ENCODE measurements around the gene HMX3.

HMX3 gene

GRCh38 chr10:123160311-123160980 is 24.7 kb downstream of the HMX3 start:
- H3K4me1 ChIP-seq (ENCODE audit: control insufficient read depth in 1 of 2, insufficient read depth in 2 of 2, low read length in 2 of 2), result no peaks in the 10 kb centered on the region
- H3K9me3 ChIP-seq (ENCODE audit: insufficient read depth, low read depth, low read length), result no peaks in the 10 kb centered on the region
- no peak overlapping the region for H2BK120ac ChIP-seq (ENCODE audit: insufficient read depth, low read length, poor library complexity)
- no peak overlapping the region for H4K8ac ChIP-seq (ENCODE audit: low read depth, low read length)
- no peaks in the 10 kb centered on the region for H3K27me3 ChIP-seq (ENCODE audit: insufficient read depth, low read length)
- H2AK5ac ChIP-seq (ENCODE audit: low read length), result no peak overlapping the region
- H3K18ac ChIP-seq (ENCODE audit: low read length), result no peak overlapping the region
- WGBS (ENCODE audit: extremely low coverage, insufficient coverage, insufficient read length), result no CpG with 5 or more reads among the region's 11 CpGs
- H3K79me1 ChIP-seq (ENCODE audit: low read length), result no peaks in the 10 kb centered on the region
- DNase-seq, result no peak
- H3K4ac ChIP-seq (ENCODE audit: low read depth, low read length), result no peak overlapping the region
- H3K23ac ChIP-seq (ENCODE audit: low read length), result no peak overlapping the region
- H2BK12ac ChIP-seq (ENCODE audit: low read length), result no peak overlapping the region
- H3K4me2 ChIP-seq (ENCODE audit: low read length), result no peak overlapping the region
- H2BK5ac ChIP-seq (ENCODE audit: low read depth, low read length, poor library complexity), result no peak overlapping the region
- no peak overlapping the region for H4K12ac ChIP-seq (ENCODE audit: low read depth, low read length)
- no peak overlapping the region for H2AFZ ChIP-seq (ENCODE audit: insufficient read depth, low read length, poor library complexity)
- H3K9ac ChIP-seq (ENCODE audit: low read length), result no peak overlapping the region
- H4K91ac ChIP-seq (ENCODE audit: low read depth, low read length), result no peak overlapping the region
- H3K27ac ChIP-seq (ENCODE audit: low read depth, low read length), result no peak overlapping the region
- H3K79me2 ChIP-seq (ENCODE audit: control insufficient read depth, insufficient read depth, low read length, poor library complexity), result no peaks in the 10 kb centered on the region
- peaks cover 9 to 18% of the 10 kb centered on the region in 2 experiments for H3K36me3 ChIP-seq (ENCODE audit: control insufficient read depth in 1 of 2, insufficient read depth in 2 of 2, low read length in 2 of 2)
- no peak overlapping the region for H3K4me3 ChIP-seq (ENCODE audit: low read depth, low read length)
- no peak overlapping the region for H3K14ac ChIP-seq (ENCODE audit: low read length)

- WGBS (ENCODE audit: extremely low coverage, insufficient coverage, insufficient read length), result no CpG with 5 or more reads among the region's 2 CpGs
- no peaks in the 10 kb centered on the region for H3K4me1 ChIP-seq (ENCODE audit: control insufficient read depth in 1 of 2, insufficient read depth in 2 of 2, low read length in 2 of 2)
- H2AFZ ChIP-seq (ENCODE audit: insufficient read depth, low read length, poor library complexity), result no peak overlapping the region
- no peak overlapping the region for H3K23ac ChIP-seq (ENCODE audit: low read length)
- H3K9me3 ChIP-seq (ENCODE audit: insufficient read depth, low read depth, low read length), result no peaks in the 10 kb centered on the region
- H3K14ac ChIP-seq (ENCODE audit: low read length), result no peak overlapping the region
- H2BK120ac ChIP-seq (ENCODE audit: insufficient read depth, low read length, poor library complexity), result no peak overlapping the region
- no peaks in the 10 kb centered on the region for H3K79me1 ChIP-seq (ENCODE audit: low read length)
- H4K12ac ChIP-seq (ENCODE audit: low read depth, low read length), result no peak overlapping the region
- H2BK12ac ChIP-seq (ENCODE audit: low read length), result no peak overlapping the region
- no peak overlapping the region for H2BK5ac ChIP-seq (ENCODE audit: low read depth, low read length, poor library complexity)
- no peak overlapping the region for H3K18ac ChIP-seq (ENCODE audit: low read length)
- no peak overlapping the region for H3K4ac ChIP-seq (ENCODE audit: low read depth, low read length)
- no peak overlapping the region for H4K91ac ChIP-seq (ENCODE audit: low read depth, low read length)
- no peak overlapping the region for H3K4me3 ChIP-seq (ENCODE audit: low read depth, low read length)
- DNase-seq, result no peak
- H3K36me3 ChIP-seq (ENCODE audit: control insufficient read depth in 1 of 2, insufficient read depth in 2 of 2, low read length in 2 of 2), result peaks cover 15 to 26% of the 10 kb centered on the region in 2 experiments
- no peak overlapping the region for H3K4me2 ChIP-seq (ENCODE audit: low read length)
- no peaks in the 10 kb centered on the region for H3K27me3 ChIP-seq (ENCODE audit: insufficient read depth, low read length)
- H3K27ac ChIP-seq (ENCODE audit: low read depth, low read length), result no peak overlapping the region
- no peak overlapping the region for H4K8ac ChIP-seq (ENCODE audit: low read depth, low read length)
- H2AK5ac ChIP-seq (ENCODE audit: low read length), result no peak overlapping the region
- no peak overlapping the region for H3K9ac ChIP-seq (ENCODE audit: low read length)
- H3K79me2 ChIP-seq (ENCODE audit: control insufficient read depth, insufficient read depth, low read length, poor library complexity), result no peaks in the 10 kb centered on the region
These were observed 28.5 kb downstream of the HMX3 start for GRCh38 chr10:123164319-123164718.

GRCh38 chr10:123165445-123166072 is 29.8 kb downstream of the HMX3 start:
- Histone ChIP-seq H4K12ac (ENCODE audit: low read depth, low read length) (no peak overlapping the region), H3K4me1 (ENCODE audit: control insufficient read depth in 1 of 2, insufficient read depth in 2 of 2, low read length in 2 of 2) (no peaks in the 10 kb centered on the region), H3K4ac (ENCODE audit: low read depth, low read length) (no peak overlapping the region), H3K79me2 (ENCODE audit: control insufficient read depth, insufficient read depth, low read length, poor library complexity) (no peaks in the 10 kb centered on the region), H3K4me2 (ENCODE audit: low read length) (no peak overlapping the region), H2BK120ac (ENCODE audit: insufficient read depth, low read length, poor library complexity) (no peak overlapping the region), H2AK5ac (ENCODE audit: low read length) (no peak overlapping the region), H2BK5ac (ENCODE audit: low read depth, low read length, poor library complexity) (no peak overlapping the region), H3K36me3 (ENCODE audit: control insufficient read depth in 1 of 2, insufficient read depth in 2 of 2, low read length in 2 of 2) (peaks cover 16 to 27% of the 10 kb centered on the region in 2 experiments), H3K4me3 (ENCODE audit: low read depth, low read length) (no peak overlapping the region), H3K9me3 (ENCODE audit: insufficient read depth, low read depth, low read length) (no peaks in the 10 kb centered on the region), H3K9ac (ENCODE audit: low read length) (no peak overlapping the region), H3K79me1 (ENCODE audit: low read length) (no peaks in the 10 kb centered on the region), H2BK12ac (ENCODE audit: low read length) (no peak overlapping the region), H3K27ac (ENCODE audit: low read depth, low read length) (no peak overlapping the region), H3K14ac (ENCODE audit: low read length) (no peak overlapping the region), H4K8ac (ENCODE audit: low read depth, low read length) (no peak overlapping the region), H3K23ac (ENCODE audit: low read length) (no peak overlapping the region), H4K91ac (ENCODE audit: low read depth, low read length) (no peak overlapping the region), H2AFZ (ENCODE audit: insufficient read depth, low read length, poor library complexity) (no peak overlapping the region), H3K27me3 (ENCODE audit: insufficient read depth, low read length) (no peaks in the 10 kb centered on the region), H3K18ac (ENCODE audit: low read length) (no peak overlapping the region)
- no CpG with 5 or more reads among the region's 4 CpGs for WGBS (ENCODE audit: extremely low coverage, insufficient coverage, insufficient read length)
- no peak for DNase-seq

GRCh38 chr10:123166618-123167017 is 30.8 kb downstream of the HMX3 start:
- Histone ChIP-seq H3K4me2 (ENCODE audit: low read length) (no peak overlapping the region), H3K18ac (ENCODE audit: low read length) (no peak overlapping the region), H3K36me3 (ENCODE audit: control insufficient read depth in 1 of 2, insufficient read depth in 2 of 2, low read length in 2 of 2) (peaks cover 17 to 28% of the 10 kb centered on the region in 2 experiments), H3K79me1 (ENCODE audit: low read length) (no peaks in the 10 kb centered on the region), H2AK5ac (ENCODE audit: low read length) (no peak overlapping the region), H3K9ac (ENCODE audit: low read length) (no peak overlapping the region), H3K14ac (ENCODE audit: low read length) (no peak overlapping the region), H3K27ac (ENCODE audit: low read depth, low read length) (no peak overlapping the region), H4K8ac (ENCODE audit: low read depth, low read length) (no peak overlapping the region), H3K23ac (ENCODE audit: low read length) (no peak overlapping the region), H2BK120ac (ENCODE audit: insufficient read depth, low read length, poor library complexity) (no peak overlapping the region), H2BK5ac (ENCODE audit: low read depth, low read length, poor library complexity) (no peak overlapping the region), H3K27me3 (ENCODE audit: insufficient read depth, low read length) (no peaks in the 10 kb centered on the region), H2BK12ac (ENCODE audit: low read length) (no peak overlapping the region), H3K4me3 (ENCODE audit: low read depth, low read length) (no peak overlapping the region), H3K9me3 (ENCODE audit: insufficient read depth, low read depth, low read length) (no peaks in the 10 kb centered on the region), H2AFZ (ENCODE audit: insufficient read depth, low read length, poor library complexity) (no peak overlapping the region), H3K4me1 (ENCODE audit: control insufficient read depth in 1 of 2, insufficient read depth in 2 of 2, low read length in 2 of 2) (no peaks in the 10 kb centered on the region), H4K12ac (ENCODE audit: low read depth, low read length) (no peak overlapping the region), H3K79me2 (ENCODE audit: control insufficient read depth, insufficient read depth, low read length, poor library complexity) (no peaks in the 10 kb centered on the region), H4K91ac (ENCODE audit: low read depth, low read length) (no peak overlapping the region), H3K4ac (ENCODE audit: low read depth, low read length) (no peak overlapping the region)
- DNase-seq, result no peak
- no CpG with 5 or more reads among the region's 2 CpGs for WGBS (ENCODE audit: extremely low coverage, insufficient coverage, insufficient read length)
